NCI-H82 treated with DMSO at 0.1 percent for 48 hours (cell line): Measurements from ENCODE around the gene AGR2.
"Not testable (repeated sequence)": the region's sequence is repeated elsewhere in the genome, so short reads cannot be mapped to it uniquely, and the experiment has no call there.

Experiments used
- DNase-seq: peaks from one replicate; lab custom pipeline; 2025; ENCODE audit not compliant: unreplicated experiment; lab: John Stamatoyannopoulos, UW

The AGR2 gene

DNA sequence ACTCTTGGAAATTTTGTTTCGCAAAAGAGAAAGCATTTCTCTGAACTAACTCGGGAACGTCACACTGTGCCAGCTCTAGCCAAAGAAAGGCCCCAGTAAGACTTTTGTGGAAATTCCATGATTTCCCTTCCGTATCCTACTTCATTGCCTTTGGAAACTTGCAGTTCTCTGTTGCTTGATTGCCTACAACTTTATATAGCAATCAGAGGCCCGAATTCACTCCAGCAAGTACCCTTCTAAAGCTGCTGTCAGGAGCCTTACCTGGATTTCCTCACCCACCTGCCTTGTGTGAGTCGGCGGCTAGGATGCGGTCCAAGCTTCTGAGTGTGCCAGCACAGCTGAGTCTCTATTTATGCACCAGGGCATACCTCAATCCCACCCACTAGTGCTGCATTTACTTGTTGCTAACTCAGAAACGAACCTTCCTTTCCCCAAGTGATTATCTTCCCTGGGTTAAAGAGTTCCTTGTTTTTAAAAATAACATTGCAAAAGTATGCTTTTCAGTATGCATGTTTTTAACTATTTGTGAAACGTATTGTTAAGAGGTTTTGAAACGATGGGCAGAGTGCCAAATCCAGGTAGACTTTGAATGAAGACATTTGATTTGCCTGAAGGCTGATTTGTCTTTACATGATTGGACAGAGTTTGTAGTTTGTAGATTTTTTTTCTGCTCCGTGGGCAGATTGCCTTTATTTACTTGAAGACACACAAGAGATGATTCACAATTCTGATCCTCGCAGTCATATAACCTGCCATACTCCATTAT lies at the start of gene AGR2:
AGR2 (minus strand) TSS at position 326 of the 766 bp plus-strand sequence. CDS start 3,203 bp downstream, outside the sequence.
- no peak for DNase-seq

GRCh38 chr7:16853189-16853588 lies 48.4 kb upstream of the AGR2 start:
- DNase-seq = not testable (repeated sequence)

DNA sequence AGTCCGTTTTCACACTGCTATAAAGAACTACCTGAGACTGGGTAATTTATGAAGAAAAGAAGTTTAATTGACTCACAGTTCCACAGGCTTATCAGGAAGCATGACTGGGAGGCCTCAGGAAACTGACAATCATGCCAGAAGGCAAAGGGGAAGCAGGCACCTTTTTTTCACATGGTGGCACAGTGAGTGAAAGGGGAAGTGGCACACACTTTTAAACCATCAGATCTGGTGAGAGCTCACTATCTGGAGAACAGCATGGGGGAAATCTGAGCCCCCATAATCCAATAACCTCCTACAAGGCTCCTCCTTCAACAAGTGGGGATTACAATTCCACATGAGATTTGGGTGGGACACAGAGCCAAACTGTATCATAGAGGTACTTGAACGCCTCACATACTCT lies 47.0 kb upstream of the AGR2 start:
- peak; percentile 35 for DNase-seq

DNA sequence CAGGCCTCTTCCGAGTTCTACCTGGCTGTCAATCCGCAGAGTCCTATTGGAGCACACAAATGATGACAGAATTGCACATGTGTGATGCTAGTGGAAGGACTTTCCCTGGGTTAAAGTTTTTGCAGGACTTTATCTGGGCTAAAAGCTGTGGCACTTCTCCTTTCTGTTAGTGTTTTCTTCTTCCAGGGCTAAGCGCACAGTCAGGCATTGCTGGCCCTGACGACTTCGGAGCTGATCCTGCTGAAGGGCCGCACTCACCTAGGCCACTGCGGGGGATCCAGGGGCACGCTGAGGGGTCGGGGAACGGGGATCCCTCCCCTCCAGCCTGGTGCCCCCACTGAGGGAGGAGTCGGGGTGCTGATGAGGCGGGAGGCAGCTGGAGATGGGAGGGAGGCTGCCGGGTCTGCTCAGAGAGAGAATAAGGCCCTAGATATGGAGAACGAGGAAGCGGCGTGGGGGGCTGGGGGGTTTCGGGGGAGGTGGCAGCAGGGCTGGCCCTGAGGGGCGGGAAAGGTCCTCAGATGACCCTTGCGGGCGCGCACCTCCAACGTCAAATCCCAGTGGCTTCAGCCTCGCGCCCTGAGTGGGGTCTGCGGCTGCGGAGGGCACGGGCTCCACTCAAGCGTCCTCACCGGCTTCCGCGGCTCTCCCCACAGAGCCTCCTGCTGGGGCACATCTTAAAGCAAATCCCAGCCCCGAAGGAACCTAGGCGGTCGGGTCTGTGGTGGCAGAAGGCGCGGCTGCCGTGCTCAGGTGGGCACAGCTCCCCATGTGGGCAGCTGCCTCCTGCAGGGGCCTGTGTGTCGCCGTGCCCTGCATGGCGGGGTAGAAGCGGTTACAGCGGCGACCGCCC lies 46.0 kb upstream of the AGR2 start:
- no peak for DNase-seq

DNA sequence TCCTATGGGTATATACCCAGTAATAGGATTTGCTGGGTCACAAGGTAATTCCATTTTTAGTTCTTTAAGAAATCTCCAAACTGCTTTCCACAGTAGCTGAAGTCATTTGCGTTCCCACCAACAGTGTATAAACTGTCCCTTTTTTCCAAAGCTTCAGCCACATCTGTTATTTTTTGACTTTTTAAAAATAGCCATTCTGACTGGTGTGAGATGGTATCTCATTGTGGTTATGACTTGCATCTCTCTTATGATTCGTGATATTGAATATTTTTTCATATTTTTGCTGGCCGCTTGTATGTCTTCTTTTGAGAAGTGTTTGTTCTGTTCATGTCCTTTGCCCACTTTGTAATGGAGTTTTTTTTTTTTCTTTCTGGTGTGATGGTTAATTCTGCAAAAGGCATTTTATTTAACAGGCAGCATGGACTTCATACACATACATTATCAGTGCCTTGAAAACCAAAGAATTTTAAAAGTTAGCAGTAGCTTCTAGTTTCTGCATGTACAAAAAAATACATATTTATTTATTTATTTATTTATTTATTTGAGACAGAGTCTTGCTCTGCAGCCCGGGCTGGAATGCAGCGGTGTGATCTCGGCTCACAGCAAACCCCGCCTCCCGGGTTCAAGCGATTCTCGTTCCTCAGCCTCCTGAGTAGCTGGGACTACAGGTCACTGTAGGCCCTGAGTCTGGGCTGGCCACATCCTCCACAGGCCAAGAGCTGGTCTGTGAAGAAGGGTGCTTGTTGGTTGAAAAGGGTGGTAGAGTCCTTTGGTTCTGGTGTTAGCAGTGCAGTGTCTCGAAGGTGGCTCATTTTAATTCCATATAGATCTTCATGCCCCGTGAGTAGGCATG lies 44.7 kb upstream of the AGR2 start:
- no peak for DNase-seq

GRCh38 chr7:16847381-16847860 lies 42.6 kb upstream of the AGR2 start:
- DNase-seq = no peak

DNA sequence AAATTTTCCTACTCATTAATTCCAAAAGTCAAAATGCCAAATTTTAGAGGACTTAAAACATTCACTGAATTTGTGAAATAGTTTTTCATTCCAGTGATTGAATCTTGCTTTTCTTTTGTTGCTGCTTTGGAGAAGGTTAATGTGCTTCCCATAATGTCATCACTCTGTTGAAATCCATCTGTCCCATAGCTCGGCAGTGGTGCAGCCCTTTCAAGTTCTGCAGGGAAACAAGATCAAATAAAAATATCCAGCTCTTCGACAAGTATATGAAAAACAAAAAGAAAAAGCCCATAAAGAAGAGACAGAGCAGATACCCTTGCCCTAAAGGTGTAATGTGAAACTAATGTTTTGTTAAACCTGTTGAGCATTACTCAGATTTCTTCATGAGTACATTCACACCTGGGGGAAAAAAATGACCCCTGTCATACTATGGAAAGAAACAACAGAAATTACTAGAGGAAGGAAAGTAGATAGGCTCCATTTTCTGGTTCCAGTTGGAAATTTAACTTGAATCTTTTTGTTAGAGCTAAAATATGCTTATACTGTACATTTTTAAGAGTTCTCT lies 41.9 kb upstream of the AGR2 start:
- DNase-seq = no peak

- no peak for DNase-seq
These were observed 40.9 kb upstream of the AGR2 start for GRCh38 chr7:16845746-16846145.

GRCh38 chr7:16841681-16842080 lies 36.9 kb upstream of the AGR2 start:
- no peak for DNase-seq

GRCh38 chr7:16840094-16840493 lies 35.3 kb upstream of the AGR2 start:
- no peak for DNase-seq

DNA sequence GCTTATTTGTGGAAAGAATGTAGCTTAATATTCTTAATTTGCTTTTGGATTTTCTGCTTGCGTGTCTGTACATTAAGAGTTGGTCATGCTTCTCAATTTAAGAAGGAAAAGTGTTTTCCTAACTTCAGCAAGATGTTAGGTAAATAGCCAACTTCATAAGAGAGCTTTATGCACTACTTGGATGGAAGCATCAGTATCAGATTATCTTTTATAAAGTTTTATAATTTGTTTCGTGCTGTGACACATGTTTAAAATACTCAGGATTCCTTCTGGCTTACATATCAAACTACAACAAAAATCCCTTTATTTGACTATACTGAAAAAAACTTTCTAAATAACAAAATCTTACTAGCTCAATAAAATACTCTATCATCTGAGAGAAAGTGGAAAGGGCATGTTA lies 34.8 kb upstream of the AGR2 start:
- DNase-seq = no peak

DNA sequence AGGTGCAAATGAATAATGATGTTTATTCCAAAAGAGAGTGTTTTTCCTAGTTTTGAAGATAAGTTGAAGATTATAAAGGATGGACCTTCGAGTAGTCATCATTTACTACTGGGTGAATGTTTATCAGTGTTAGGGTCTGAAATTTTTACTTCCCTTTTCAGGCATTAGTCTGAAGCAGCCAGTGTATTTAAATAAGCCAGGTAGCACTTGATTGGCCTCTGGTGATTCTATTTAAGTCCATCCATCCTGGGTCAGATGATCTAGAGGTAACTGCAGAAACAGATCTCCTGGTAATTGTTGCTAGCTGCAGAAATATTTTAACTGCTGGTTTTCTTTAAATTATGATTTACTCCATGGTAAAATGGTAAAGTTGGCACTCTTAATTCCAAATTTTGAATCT lies 34.1 kb upstream of the AGR2 start:
- no peak for DNase-seq

GRCh38 chr7:16838386-16838785 lies 33.6 kb upstream of the AGR2 start:
- no peak for DNase-seq

GRCh38 chr7:16836481-16836880 lies 31.7 kb upstream of the AGR2 start:
- no peak for DNase-seq

GRCh38 chr7:16833373-16833772 lies 28.6 kb upstream of the AGR2 start:
- DNase-seq = no peak

DNA sequence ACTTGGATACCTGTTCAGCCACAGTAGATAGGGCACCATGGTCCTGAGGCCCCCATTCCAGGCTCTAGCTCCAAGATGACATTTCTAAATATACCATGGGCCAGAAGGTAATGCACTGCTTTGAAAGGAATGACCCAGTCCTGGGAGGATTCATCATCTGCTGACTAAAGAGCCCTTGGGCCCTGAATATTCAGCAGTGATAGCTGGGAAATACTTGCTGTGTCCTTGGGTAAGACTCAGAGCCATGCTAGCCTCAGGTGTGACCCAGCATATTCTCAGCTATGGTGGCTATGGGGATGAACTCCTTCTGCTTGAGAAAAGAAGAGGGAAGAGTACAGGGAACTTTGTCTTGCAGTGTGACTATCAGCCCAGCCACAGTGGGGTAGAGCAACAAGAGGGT lies 21.3 kb upstream of the AGR2 start:
- DNase-seq = no peak

DNA sequence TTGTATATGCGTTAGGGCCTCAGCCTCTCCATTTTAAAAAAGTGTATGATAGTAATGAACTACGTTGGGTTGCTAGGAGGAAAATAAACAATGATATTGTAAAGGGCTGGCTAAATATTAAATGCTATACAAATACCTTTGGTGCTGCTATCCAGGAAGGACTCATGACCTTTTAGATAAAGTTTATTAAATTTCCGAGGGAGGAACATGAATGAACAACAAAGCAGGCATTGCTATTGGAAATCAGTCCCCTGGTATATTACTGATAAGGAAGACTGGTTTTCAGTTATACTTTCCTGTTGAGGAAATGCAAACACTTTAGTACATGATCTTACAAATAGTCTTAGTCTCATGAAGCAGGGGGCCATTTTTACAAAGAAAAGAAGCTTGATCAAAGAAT lies 17.2 kb upstream of the AGR2 start:
- no peak for DNase-seq

GRCh38 chr7:16818732-16819131 lies 13.9 kb upstream of the AGR2 start:
- no peak for DNase-seq

- no peak for DNase-seq
These were observed 12.7 kb upstream of the AGR2 start for GRCh38 chr7:16817536-16817935.

- no peak for DNase-seq
These were observed 12.0 kb upstream of the AGR2 start for GRCh38 chr7:16816824-16817223.

- no peak for DNase-seq
These were observed 10.2 kb upstream of the AGR2 start for GRCh38 chr7:16815001-16815400.
